ENCODE results near the gene CARD9.
"Not testable (repeated sequence)": the region's sequence is repeated elsewhere in the genome, so short reads cannot be mapped to it uniquely, and the experiment has no call there.

The CARD9 gene

DNA sequence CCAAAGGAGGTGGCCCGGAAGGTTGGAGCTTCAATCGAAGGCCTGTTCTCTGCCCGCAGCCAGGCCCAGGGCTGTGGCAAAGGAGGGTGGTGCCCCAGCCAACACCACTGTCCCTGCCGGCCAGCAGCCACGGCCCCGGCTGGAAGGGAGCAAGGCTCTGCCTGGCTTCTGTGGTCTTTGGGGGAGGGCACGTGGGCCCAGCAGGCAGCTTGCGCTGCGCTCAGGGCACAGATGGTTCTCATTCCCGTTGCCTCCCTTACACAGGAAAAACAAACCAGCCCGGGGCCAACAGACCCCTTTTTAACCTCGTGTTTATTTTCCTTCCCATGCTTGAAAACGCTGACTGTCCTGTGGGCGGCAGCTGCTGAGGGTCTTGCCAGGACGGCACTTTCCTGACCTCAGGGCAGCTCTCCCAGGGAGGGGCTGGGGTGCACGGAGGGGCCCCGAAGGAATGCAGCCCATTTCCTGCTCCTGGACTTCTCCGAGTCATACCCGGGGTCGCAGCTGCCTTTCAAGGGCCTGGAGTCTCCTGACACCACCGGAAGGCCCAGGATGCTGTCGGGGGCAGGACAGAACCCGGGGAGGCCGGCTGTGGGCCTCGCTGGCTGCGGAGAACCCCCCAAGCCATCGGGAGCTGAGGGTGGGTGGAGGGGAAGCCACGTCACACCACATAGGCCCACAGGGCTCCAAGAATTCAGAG lies 47.3 kb downstream of the CARD9 start:
- DNase-seq (ENCODE audit: low read depth in 3 of 3, low spot score in 1 of 3): no peak

DNA sequence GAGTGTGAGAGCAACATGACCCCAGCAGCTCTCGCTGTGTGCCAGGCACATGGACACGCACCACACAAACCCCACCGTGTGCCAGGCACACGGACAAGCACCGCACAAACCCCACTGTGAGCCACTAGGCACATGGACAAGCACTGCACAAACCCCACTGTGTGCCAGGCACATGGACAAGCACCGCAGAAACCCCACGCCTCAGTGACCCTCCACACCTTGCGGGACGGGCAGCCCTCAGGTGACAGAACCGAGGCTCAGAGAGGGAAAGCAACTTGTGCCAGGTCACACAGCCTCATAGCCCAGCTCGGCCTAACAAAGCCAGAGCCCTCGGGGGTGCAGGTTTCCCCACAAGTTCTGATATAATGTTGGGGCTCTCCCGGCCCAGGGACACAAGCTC lies 48.1 kb downstream of the CARD9 start:
- no peak for DNase-seq (ENCODE audit: low read depth in 3 of 3, low spot score in 1 of 3)

DNA sequence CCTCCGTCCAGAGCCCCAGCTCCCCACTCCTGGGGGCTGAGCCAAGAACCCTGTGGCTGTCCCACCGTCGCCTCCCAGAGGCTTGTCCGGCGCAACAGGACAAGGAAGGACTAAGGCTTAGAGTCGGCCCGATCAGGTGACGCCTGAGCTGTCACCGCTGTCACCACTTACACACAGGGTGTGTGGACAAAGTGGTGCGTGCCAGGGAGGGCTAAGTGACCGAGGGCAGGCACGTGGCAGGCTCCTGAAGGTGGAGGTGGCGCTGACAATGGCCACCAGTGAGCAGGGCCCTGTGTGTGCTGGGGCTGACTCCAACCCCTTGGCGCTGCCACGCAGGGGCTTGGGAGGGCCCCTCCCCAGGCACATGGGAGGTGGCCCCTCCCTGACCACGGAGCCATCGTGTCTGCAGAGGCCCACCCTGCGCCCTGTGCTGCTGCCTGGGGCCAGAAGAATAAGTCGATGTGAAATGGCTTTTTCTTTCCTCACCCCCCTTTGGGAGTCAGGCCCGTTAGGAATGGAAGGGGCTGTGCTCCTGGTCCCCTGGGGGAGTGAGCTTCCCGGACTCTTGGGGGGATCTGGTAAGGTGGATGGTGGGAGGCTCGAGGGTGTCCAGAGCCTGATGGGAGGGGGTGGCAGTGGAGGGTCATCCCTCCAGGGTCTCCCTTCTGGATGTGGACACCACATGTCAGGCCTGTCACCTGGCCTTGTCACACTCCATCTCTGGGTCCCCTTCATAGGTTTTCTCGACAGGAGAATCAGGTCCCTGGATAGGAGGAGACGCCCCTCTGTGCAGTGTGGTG lies 48.8 kb downstream of the CARD9 start:
- DNase-seq (ENCODE audit: low read depth in 3 of 3, low spot score in 1 of 3): no peak

- no peak for DNase-seq (ENCODE audit: low read depth in 3 of 3, low spot score in 1 of 3)
These were observed 50.1 kb downstream of the CARD9 start for GRCh38 chr9:136323371-136323789.

DNA sequence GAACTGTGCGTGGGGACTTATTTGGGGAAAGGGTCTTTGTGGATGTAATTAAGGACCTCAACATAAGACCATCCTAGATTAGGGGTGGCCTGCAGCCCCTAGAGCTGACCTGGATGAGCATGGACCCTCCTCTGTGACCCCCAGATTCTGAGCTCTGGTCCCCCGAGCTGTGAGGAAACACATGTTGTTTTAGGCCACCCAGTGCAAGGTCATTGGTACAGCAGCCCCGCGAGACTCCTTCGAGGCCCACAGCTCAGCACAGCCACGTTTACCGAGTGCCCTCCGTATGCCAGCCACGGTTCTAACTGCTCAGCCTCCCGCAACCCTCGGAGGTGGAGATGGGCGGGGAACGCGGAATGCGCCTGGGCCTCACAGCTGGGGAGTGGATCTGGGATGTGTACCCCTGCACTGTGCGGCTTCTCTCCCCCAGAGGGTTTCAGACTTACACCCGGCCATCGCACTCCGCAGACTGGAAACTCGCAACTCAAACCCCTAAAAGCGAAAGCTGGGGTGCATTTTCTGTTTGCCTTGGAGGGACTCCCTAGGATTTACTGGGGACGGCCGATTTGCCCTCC lies 50.6 kb downstream of the CARD9 start:
- no peak for DNase-seq (ENCODE audit: low read depth in 3 of 3, low spot score in 1 of 3)

DNA sequence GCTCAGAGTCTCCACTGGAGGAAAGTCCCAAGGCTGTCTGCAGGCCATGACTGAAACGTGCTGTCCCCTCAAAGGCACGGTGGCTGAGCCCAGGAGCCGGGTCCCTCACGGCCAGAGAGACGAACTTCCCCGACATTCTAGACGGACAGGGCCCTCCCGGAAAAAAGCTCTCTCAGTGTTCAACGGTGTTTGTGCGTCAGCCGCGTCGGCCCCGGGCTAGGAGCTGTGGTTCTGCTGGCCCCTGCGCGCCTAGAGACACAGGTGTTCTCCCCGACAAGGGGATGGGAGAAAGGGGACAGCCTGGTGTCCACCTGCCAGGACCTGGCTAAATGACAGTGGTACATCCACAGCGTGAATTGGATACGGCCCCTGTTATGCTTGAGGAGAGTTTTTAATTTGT lies 51.9 kb downstream of the CARD9 start:
- no peak for DNase-seq (ENCODE audit: low read depth in 3 of 3, low spot score in 1 of 3)

DNA sequence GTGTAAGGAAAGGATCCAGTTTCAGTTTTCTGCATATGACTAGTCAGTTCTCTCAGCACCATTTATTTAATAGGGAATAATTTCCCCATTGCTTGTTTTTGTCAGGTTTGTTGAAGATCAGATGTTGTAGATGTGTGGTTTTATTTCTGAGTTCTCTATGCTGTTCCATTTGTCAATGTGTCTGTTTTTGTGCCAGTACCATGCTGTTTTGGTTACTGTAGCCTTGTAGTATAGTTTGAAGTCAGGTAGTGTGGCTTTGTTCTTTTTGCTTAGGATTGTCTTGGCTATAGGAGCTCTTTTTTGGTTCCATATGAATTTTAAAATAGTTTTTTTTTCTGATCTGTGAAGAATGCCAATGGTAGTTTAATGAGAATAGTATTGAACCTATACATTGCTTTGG lies 52.5 kb downstream of the CARD9 start:
- DNase-seq (ENCODE audit: low read depth in 3 of 3, low spot score in 1 of 3): not testable (repeated sequence)

DNA sequence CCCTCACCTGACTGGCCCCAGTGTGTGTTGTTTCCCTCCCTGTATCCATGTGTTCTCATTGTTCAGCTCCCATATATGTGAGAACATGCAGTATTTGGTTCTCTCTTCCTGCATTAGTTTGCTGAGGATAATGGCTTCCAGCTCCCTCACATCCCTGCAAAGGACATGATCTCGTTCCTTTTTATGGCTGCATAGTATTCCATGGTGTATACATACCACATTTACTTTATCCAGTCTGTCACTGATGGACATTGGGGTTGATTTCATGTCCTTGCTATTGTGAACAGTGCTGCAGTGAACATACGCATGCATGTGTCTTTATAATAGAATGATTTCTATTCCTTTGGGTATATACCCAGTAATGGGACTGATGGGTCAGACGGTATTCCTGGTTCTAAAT lies 53.5 kb downstream of the CARD9 start:
- DNase-seq (ENCODE audit: low read depth in 3 of 3, low spot score in 1 of 3): not testable (repeated sequence)

GRCh38 chr9:136319244-136319643 lies 54.2 kb downstream of the CARD9 start:
- not testable (repeated sequence) for DNase-seq (ENCODE audit: low read depth in 3 of 3, low spot score in 1 of 3)

DNA sequence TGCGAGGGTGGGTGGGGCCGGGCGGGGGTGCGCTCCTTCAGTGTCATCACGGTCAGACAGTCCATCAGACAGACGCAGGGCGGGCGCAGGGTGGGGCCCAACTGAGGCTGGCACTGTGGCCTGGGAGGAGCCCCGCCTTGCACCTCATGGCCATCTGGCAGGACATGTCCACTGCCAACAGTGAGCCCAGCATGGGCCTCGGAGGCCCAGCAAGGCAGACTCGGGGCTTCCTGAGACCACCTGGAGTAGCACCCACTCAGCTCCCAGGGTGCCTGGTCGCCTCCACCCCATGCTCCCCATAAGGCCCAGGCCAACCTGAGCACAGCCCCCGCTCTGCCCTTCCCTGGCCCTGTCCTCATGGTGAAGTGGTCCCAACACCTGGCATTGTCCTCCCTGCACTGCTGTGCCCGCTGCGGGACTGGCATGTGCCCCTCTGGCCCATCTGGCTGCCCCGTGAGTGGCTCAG lies 54.7 kb downstream of the CARD9 start:
- no peak for DNase-seq (ENCODE audit: low read depth in 3 of 3, low spot score in 1 of 3)

- DNase-seq (ENCODE audit: low read depth in 3 of 3, low spot score in 1 of 3): no peak
These were observed 55.2 kb downstream of the CARD9 start for GRCh38 chr9:136318111-136318775.

DNA sequence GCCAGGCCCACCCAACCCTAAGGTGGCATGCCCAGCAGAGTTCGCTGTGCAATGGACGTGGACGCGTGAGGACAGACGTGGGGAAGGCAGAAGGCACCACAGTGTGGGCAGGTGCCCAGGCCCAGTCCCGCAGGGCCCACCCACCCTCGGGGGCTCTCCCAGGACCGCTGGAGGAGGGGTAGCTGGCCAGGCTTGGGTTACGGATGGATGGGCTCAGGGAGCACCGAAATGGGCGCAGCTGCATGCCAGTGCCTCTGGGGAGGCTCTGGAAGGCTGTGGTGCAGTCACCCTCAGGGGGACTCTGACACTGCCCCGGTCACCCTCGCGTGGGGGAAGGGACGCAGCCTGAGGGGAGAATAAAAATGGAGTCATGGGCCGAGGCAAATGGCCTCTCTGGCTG lies 55.8 kb downstream of the CARD9 start:
- no peak for DNase-seq (ENCODE audit: low read depth in 3 of 3, low spot score in 1 of 3)

GRCh38 chr9:136316896-136317676 lies 56.4 kb downstream of the CARD9 start:
- DNase-seq (ENCODE audit: low read depth in 3 of 3, low spot score in 1 of 3): no peak

GRCh38 chr9:136316271-136316751 lies 57.2 kb downstream of the CARD9 start:
- no peak for DNase-seq (ENCODE audit: low read depth in 3 of 3, low spot score in 1 of 3)

GRCh38 chr9:136314944-136315343 lies 58.5 kb downstream of the CARD9 start:
- no peak for DNase-seq (ENCODE audit: low read depth in 3 of 3, low spot score in 1 of 3)

- DNase-seq (ENCODE audit: low read depth in 3 of 3, low spot score in 1 of 3): no peak
These were observed 59.4 kb downstream of the CARD9 start for GRCh38 chr9:136314056-136314416.
